ENCODE data around the gene SLC25A47.
"Not testable (repeated sequence)": the region's sequence is repeated elsewhere in the genome, so short reads cannot be mapped to it uniquely, and the experiment has no call there.

Gene SLC25A47

GRCh38 chr14:100328495-100329163 is 5.5 kb downstream of the SLC25A47 start:
- no peak for DNase-seq

- no peak for DNase-seq
Measured at GRCh38 chr14:100329233-100330006, 6.3 kb downstream of the SLC25A47 start.

- no peak for DNase-seq
Measured at GRCh38 chr14:100330007-100330344, 6.8 kb downstream of the SLC25A47 start.

GRCh38 chr14:100330388-100330931 is 7.3 kb downstream of the SLC25A47 start:
- DNase-seq = no peak

- no peak for DNase-seq
Measured at GRCh38 chr14:100332071-100332639, 9.0 kb downstream of the SLC25A47 start.

- DNase-seq = no peak
Measured at GRCh38 chr14:100332797-100333196, 9.7 kb downstream of the SLC25A47 start.

- DNase-seq = no peak
Measured at GRCh38 chr14:100333311-100333710, 10.2 kb downstream of the SLC25A47 start.

- DNase-seq = no peak
Measured at GRCh38 chr14:100333827-100334226, 10.7 kb downstream of the SLC25A47 start.

GRCh38 chr14:100334904-100335303 is 11.8 kb downstream of the SLC25A47 start:
- no peak for DNase-seq

GRCh38 chr14:100336618-100337530 is 13.7 kb downstream of the SLC25A47 start:
- no peak for DNase-seq

GRCh38 chr14:100339766-100340422 is 16.8 kb downstream of the SLC25A47 start:
- no peak for DNase-seq

GRCh38 chr14:100340423-100340813 is 17.3 kb downstream of the SLC25A47 start:
- DNase-seq = no peak

GRCh38 chr14:100341301-100342031 is 18.3 kb downstream of the SLC25A47 start:
- DNase-seq = no peak

GRCh38 chr14:100342195-100342594 is 19.1 kb downstream of the SLC25A47 start:
- no peak for DNase-seq

GRCh38 chr14:100342826-100343225 is 19.7 kb downstream of the SLC25A47 start:
- not testable (repeated sequence) for DNase-seq

- not testable (repeated sequence) for DNase-seq
Measured at GRCh38 chr14:100344657-100345056, 21.5 kb downstream of the SLC25A47 start.

- no peak for DNase-seq
Measured at GRCh38 chr14:100345711-100346110, 22.6 kb downstream of the SLC25A47 start.

GRCh38 chr14:100346306-100347091 is 23.4 kb downstream of the SLC25A47 start:
- DNase-seq = no peak

GRCh38 chr14:100348253-100348729 is 25.2 kb downstream of the SLC25A47 start:
- DNase-seq = no peak
